Chondrocyte (in vitro differentiated cells): ENCODE data around the gene PABPN1L. TPM values are rescaled to one million over a fixed set of nuclear protein-coding genes. Genes with fewer than 3 reads are reported as not detected.

ENCODE experiments used
- DNase-seq: peaks from one replicate; pipeline ENCODE4 v3.0.0; 2021; ENCODE audit warnings: mixed read lengths, low spot score
- H3K27ac Mint-ChIP-seq: one replicate; pipeline ENCODE4 v1.8.0; 2021; ENCODE audit warnings: mild to moderate bottlenecking, moderate library complexity, mixed read lengths; ENCODE audit not compliant: unreplicated experiment
- H3K27me3 Mint-ChIP-seq: 2 replicates; pipeline ENCODE4 v1.8.0; 2021; ENCODE audit warnings: low read depth, mixed read lengths
- H3K36me3 Mint-ChIP-seq: 2 replicates; pipeline ENCODE4 v1.8.0; 2021; ENCODE audit warnings: low read depth, mixed read lengths
- H3K4me1 Mint-ChIP-seq: 2 replicates; pipeline ENCODE4 v1.8.0; 2021; ENCODE audit warnings: low read depth, mild to moderate bottlenecking, mixed read lengths
- H3K4me3 Mint-ChIP-seq: one replicate; pipeline ENCODE4 v1.8.0; 2021; ENCODE audit warnings: mild to moderate bottlenecking, moderate library complexity, mixed read lengths; ENCODE audit not compliant: unreplicated experiment
- H3K9me3 Mint-ChIP-seq: 2 replicates; pipeline ENCODE4 v1.8.0; 2021; ENCODE audit warnings: low read depth, mixed read lengths
- total RNA-seq: library from RNA; stranded (reverse); gene quantifications from 3 replicates; pipeline ENCODE4 v1.2.1, GENCODE V29; 2021
- TF ChIP-seq, protein P1 (sequence below): fragments of 200-600 bp; sonication (generic); IDR thresholded peaks from 2 replicates; pipeline ENCODE4 v1.5.0; 2021; ENCODE audit warnings: antibody characterized with exemption, mild to moderate bottlenecking, moderate library complexity

The PABPN1L gene
- total RNA-seq, 1 donor from 2014 or later, result not detected

DNA sequence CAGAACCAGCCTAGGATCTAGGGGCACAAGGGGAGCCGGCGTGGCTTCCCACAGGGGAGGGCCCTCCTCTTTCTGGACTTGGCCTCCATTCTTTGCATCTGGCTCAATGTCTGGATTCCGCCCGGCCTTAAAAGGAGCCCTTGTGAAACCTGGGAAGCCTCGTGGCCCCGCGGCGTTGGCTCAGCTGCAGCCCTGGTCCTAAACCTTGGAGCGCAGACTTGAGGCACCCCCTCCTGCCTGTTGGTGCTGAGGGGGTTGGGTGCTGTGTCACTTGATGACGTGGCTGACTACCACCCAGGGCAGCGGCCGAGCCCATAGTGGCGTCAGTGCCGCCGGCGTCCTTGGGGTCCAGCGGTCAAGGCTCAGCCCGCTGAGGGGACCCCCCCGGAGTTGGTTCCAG lies 5.1 kb downstream of the PABPN1L start:
- no peak overlapping the region for H3K27ac Mint-ChIP-seq
- TF ChIP-seq, protein P1, sequence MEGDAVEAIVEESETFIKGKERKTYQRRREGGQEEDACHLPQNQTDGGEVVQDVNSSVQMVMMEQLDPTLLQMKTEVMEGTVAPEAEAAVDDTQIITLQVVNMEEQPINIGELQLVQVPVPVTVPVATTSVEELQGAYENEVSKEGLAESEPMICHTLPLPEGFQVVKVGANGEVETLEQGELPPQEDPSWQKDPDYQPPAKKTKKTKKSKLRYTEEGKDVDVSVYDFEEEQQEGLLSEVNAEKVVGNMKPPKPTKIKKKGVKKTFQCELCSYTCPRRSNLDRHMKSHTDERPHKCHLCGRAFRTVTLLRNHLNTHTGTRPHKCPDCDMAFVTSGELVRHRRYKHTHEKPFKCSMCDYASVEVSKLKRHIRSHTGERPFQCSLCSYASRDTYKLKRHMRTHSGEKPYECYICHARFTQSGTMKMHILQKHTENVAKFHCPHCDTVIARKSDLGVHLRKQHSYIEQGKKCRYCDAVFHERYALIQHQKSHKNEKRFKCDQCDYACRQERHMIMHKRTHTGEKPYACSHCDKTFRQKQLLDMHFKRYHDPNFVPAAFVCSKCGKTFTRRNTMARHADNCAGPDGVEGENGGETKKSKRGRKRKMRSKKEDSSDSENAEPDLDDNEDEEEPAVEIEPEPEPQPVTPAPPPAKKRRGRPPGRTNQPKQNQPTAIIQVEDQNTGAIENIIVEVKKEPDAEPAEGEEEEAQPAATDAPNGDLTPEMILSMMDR, result no peak
- H3K4me3 Mint-ChIP-seq, result no peak overlapping the region
- DNase-seq, result no peak
- H3K9me3 Mint-ChIP-seq, result no peaks in the 10 kb centered on the region
- peaks cover 5% of the 10 kb centered on the region for H3K36me3 Mint-ChIP-seq
- peaks cover 13% of the 10 kb centered on the region for H3K4me1 Mint-ChIP-seq
- H3K27me3 Mint-ChIP-seq, result no peaks in the 10 kb centered on the region

DNA sequence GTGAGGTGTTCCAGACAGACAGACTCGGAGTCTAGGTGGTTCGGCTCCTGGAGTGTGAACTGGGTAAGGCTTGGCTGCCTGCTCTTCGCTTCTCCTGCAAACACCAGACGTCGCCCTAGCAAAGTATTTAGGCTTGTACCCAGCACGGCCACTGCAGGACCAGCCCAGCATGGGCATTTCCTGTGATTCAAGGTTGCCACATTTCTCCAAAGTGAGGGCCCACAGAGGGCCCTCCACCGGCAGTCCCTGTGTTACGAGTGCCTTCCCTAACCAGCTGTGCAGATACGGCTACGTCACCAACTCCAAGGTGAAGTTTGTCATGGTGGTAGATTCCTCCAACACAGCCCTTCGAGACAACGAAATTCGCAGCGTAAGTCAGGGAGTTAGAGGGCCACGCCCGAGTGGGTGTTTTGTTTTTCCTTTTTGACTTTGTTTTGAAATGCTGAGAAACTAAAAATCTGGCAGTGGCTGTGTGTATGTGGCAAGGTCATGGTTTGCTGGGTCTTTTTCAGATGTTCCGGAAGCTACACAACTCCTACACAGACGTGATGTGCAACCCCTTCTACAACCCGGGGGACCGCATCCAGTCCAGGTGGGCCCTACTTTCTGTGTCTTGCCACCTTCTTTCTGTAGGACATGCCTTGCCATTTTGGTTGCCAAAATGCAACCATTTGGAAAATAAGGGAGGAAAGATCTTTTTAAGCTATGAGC lies 6.9 kb downstream of the PABPN1L start:
- no peak for DNase-seq
- H3K36me3 Mint-ChIP-seq, result peaks cover 5% of the 10 kb centered on the region
- no peak overlapping the region for H3K4me3 Mint-ChIP-seq
- no peak overlapping the region for H3K27ac Mint-ChIP-seq
- H3K9me3 Mint-ChIP-seq, result no peaks in the 10 kb centered on the region
- no peaks in the 10 kb centered on the region for H3K27me3 Mint-ChIP-seq
- peaks cover 22% of the 10 kb centered on the region for H3K4me1 Mint-ChIP-seq
- TF ChIP-seq, protein P1, result no peak

DNA sequence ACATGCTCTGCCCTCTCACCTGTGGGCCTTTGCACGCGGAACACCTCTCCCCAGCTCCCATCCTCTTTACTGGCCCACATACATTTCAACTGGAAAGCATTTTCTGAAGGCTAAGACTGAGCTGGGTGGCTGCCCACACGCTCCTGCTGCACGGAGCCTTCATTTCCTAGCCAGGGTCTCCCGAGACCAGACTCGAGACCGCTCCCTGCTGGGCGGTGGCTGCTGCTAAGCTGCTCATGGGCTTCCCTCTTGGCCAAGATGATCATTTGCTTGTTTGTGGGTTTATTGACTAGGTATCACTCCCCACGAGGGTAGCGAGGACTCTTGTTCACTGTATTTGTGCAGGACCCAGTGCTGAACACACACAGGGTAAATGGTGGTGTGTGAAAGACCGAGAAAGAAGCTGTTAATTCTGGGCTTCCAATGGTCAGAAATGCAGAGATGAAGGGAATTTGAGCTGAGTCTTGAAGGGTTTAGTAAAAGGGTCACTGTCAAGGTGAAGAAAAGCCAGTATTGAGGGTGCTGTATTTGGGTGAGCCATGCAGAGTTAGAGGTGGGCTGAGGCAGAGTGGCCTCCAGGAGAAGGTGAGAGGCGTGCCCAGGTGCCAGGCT lies 8.6 kb downstream of the PABPN1L start:
- H3K4me1 Mint-ChIP-seq, result peaks cover 22% of the 10 kb centered on the region
- DNase-seq, result no peak
- TF ChIP-seq, protein P1, result peak; percentile 82

DNA sequence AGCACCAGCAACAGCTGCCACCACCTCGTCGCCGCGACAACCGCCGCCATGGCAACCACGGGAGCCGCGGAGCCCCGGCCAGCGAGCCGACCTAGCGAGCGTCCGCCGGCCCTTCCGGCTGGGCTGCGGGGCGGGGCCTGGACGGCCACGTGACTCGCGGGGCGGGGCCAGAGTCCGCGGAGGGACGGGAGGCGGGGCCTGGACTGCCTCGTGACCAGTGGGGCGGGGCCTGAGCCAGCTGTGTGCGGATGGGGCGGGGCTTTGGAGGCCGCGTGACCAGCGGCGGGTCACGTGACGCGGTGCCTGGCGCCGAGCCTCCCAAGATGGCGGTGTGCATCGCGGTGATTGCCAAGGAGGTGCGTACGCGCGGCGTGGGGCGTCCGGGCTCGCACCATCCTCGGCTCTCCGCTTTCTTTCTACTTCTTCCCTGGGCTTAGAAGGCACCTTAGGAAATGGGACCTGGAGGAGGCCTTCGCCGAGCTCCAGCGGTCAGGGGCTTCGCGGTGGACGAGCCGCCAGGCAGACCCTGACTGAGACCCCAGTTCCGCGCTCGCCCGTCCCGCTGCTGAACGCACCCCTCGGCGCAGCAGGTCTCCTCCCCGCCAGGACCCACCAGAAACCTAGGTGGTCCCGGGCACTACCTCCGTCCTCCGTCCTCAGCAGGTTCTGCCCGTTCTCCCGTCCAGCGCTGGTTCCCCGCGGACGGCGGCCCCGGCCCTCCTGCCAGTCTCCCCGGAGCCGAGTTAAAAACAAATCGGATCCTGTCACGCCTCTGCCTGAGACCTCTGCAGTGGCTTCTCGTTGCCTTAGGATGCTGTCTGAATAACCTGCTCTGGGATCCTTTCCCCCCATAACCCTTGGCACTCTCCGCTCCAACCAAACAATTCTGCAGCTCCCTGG lies 9.4 kb downstream of the PABPN1L start, which contains the start of the genes GALNS and TRAPPC2L:
Gene GALNS, minus strand, starts transcription at position 120 of the 900 bp plus-strand sequence. Its CDS starts 70 bp downstream, at position 50.
Gene TRAPPC2L, plus strand, starts transcription at position 300 of the 900 bp plus-strand sequence. Its CDS starts 24 bp downstream, at position 324.
- Mint-ChIP-seq H3K27ac (peak within 1 kb of the TSS; percentile 91), H3K36me3 (peaks cover 5% of the 10 kb centered on the region)

More for the DNA sequence above, 8.6 kb downstream of the PABPN1L start:
- Mint-ChIP-seq H3K36me3 (peaks cover 5% of the 10 kb centered on the region), H3K27me3 (no peaks in the 10 kb centered on the region), H3K9me3 (no peaks in the 10 kb centered on the region), H3K27ac (peak overlapping the region; percentile 91), H3K4me3 (peak overlapping the region; percentile 99)

More for the DNA sequence above, 9.4 kb downstream of the PABPN1L start, which contains the start of the genes GALNS and TRAPPC2L:
- peak within 1 kb of the TSS; percentile 99 for H3K4me3 Mint-ChIP-seq
- H3K9me3 Mint-ChIP-seq, result no peaks in the 10 kb centered on the region
- TF ChIP-seq, protein P1, result no peak
- DNase-seq, result peak; percentile 99
- peaks cover 22% of the 10 kb centered on the region for H3K4me1 Mint-ChIP-seq
- H3K27me3 Mint-ChIP-seq, result no peaks in the 10 kb centered on the region
